Femur (tissue), 1 donor: ENCODE measurements around the gene TIAM1.
"Not testable (repeated sequence)": the region's sequence is repeated elsewhere in the genome, so short reads cannot be mapped to it uniquely, and the experiment has no call there.

Experiments used
- DNase-seq: peaks from one replicate; pipeline ENCODE4 v3.0.0-alpha.2; 2017

TIAM1 gene

GRCh38 chr21:31251686-31252085 lies 92.4 kb downstream of the TIAM1 start:
- DNase-seq = no peak

- DNase-seq = no peak
Measured at GRCh38 chr21:31248598-31248997, 95.5 kb downstream of the TIAM1 start.

- DNase-seq = no peak
Measured at GRCh38 chr21:31243611-31244010, 100.5 kb downstream of the TIAM1 start.

- no peak for DNase-seq
Measured at GRCh38 chr21:31236528-31236927, 107.5 kb downstream of the TIAM1 start.

- DNase-seq = no peak
Measured at GRCh38 chr21:31235671-31236450, 108.2 kb downstream of the TIAM1 start.

GRCh38 chr21:31234936-31235335 lies 109.1 kb downstream of the TIAM1 start:
- DNase-seq = no peak

GRCh38 chr21:31233711-31234110 lies 110.3 kb downstream of the TIAM1 start:
- no peak for DNase-seq

- DNase-seq = no peak
Measured at GRCh38 chr21:31232344-31232743, 111.7 kb downstream of the TIAM1 start.

GRCh38 chr21:31230937-31231336 lies 113.1 kb downstream of the TIAM1 start:
- DNase-seq = no peak

- DNase-seq = not testable (repeated sequence)
Measured at GRCh38 chr21:31228723-31229122, 115.3 kb downstream of the TIAM1 start.

- no peak for DNase-seq
Measured at GRCh38 chr21:31225713-31226112, 118.3 kb downstream of the TIAM1 start.

GRCh38 chr21:31222142-31222541 lies 121.9 kb downstream of the TIAM1 start:
- DNase-seq = no peak

- DNase-seq = no peak
Measured at GRCh38 chr21:31221043-31221442, 123.0 kb downstream of the TIAM1 start.

GRCh38 chr21:31220575-31220974 lies 123.5 kb downstream of the TIAM1 start:
- DNase-seq = no peak

- peak; percentile 61 for DNase-seq
Measured at GRCh38 chr21:31218830-31219608, 125.0 kb downstream of the TIAM1 start.

GRCh38 chr21:31216206-31216605 lies 127.9 kb downstream of the TIAM1 start:
- no peak for DNase-seq

- DNase-seq = no peak
Measured at GRCh38 chr21:31213787-31214186, 130.3 kb downstream of the TIAM1 start.

GRCh38 chr21:31211836-31212235 lies 132.2 kb downstream of the TIAM1 start:
- no peak for DNase-seq

- DNase-seq = no peak
Measured at GRCh38 chr21:31205412-31205811, 138.6 kb downstream of the TIAM1 start.

- DNase-seq = no peak
Measured at GRCh38 chr21:31204801-31205200, 139.3 kb downstream of the TIAM1 start.

- DNase-seq = no peak
Measured at GRCh38 chr21:31203431-31204054, 140.5 kb downstream of the TIAM1 start.

- DNase-seq = peak; percentile 70
Measured at GRCh38 chr21:31201548-31201947, 142.5 kb downstream of the TIAM1 start.

GRCh38 chr21:31201144-31201543 lies 142.9 kb downstream of the TIAM1 start:
- DNase-seq = no peak

GRCh38 chr21:31198575-31198974 lies 145.5 kb downstream of the TIAM1 start:
- DNase-seq = no peak
